A549 (cell line): Measurements from ENCODE around the gene ACVR1.

Experiments
- ZC3H11A ChIP-seq: fragments of 450-650 bp; IDR thresholded peaks from 2 replicates; pipeline ENCODE4 v1.6.1; 2014; ENCODE audit warnings: antibody characterized with exemption, mild to moderate bottlenecking
- TF ChIP-seq, protein P1 (sequence below): fragments of >200 bp; sonication (Bioruptor Twin); formaldehyde crosslinking; IDR thresholded peaks from 3 replicates; pipeline ENCODE4 v1.5.1; 2016

DNA sequence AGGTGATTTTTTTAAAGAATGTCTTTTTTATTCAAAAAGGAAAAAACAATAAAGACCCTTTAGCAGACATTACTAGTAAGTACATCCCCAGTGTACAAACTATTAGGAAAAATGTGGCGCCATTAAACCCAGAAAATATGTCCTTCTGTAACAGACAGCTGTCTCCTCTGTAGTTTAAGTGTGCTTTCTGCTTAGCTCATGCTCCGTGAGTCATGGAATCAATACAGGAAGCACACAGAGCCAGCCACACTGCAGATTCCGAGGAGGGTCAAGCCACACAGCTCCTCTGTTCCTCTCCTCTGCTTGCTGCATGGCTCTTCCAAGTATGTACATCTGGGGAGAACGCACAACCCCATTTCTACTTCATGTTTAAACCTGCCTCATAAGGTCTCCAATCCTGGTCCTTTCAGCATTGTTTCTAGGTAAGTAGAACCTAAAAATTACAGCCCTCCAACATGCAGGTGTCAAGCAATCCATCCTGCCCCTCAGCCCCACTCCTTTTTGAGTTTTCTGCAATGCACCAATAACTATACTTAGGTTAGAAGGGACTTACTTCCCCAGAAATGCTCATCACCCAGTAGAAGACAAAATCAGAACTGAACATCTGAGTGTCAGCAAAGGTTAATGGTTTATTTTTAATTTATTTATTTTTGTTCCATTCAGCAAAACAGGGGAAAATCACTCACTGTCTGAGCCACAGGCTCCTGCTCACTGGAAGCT is 37.5 kb downstream of the ACVR1 start:
- TF ChIP-seq, protein P1, sequence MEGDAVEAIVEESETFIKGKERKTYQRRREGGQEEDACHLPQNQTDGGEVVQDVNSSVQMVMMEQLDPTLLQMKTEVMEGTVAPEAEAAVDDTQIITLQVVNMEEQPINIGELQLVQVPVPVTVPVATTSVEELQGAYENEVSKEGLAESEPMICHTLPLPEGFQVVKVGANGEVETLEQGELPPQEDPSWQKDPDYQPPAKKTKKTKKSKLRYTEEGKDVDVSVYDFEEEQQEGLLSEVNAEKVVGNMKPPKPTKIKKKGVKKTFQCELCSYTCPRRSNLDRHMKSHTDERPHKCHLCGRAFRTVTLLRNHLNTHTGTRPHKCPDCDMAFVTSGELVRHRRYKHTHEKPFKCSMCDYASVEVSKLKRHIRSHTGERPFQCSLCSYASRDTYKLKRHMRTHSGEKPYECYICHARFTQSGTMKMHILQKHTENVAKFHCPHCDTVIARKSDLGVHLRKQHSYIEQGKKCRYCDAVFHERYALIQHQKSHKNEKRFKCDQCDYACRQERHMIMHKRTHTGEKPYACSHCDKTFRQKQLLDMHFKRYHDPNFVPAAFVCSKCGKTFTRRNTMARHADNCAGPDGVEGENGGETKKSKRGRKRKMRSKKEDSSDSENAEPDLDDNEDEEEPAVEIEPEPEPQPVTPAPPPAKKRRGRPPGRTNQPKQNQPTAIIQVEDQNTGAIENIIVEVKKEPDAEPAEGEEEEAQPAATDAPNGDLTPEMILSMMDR = no peak
- no peak for TF ChIP-seq ZC3H11A
